SK-N-SH (cell line): ENCODE data around the gene PARP12.

ENCODE experiments used
- CHD2 ChIP-seq: fragments of 150-350 bp; IDR thresholded peaks from 2 replicates; pipeline ENCODE4 v1.6.1; 2018; ENCODE audit warnings: low read length; ENCODE audit not compliant: partially characterized antibody
- CTCF ChIP-seq: fragments of 200-600 bp; sonication (generic); IDR thresholded peaks from 2 replicates; pipeline ENCODE4 v1.6.1; 2017; ENCODE audit warnings: antibody characterized with exemption, mild to moderate bottlenecking, moderate library complexity
- EP300 ChIP-seq, 2 experiments: IDR thresholded peaks; 2 replicates each; pipeline versions ENCODE4 v1.4.0 to v1.6.1; 2012; ENCODE audit warnings: borderline replicate concordance in 1 of 2, low read depth in 1 of 2, low read length in 1 of 2
- FOXM1 ChIP-seq: IDR thresholded peaks from 2 replicates; pipeline ENCODE4 v1.4.0; 2012; ENCODE audit warnings: low read depth, mild to moderate bottlenecking
- JUND ChIP-seq: IDR thresholded peaks from 2 replicates; pipeline ENCODE4 v1.4.0; 2012
- NFIC ChIP-seq: IDR thresholded peaks from 2 replicates; pipeline ENCODE4 v1.4.0; 2012; ENCODE audit warnings: borderline replicate concordance
- POLR2AphosphoS5 ChIP-seq: IDR thresholded peaks from 2 replicates; pipeline ENCODE4 v1.6.1; 2012; ENCODE audit warnings: low read depth, low read length
- RFX5 ChIP-seq: IDR thresholded peaks from 2 replicates; pipeline ENCODE4 v1.6.1; 2012; ENCODE audit warnings: mild to moderate bottlenecking, improper control_type of control experiment, low read length
- SMC3 ChIP-seq: IDR thresholded peaks from 2 replicates; pipeline ENCODE4 v1.6.1; 2012; ENCODE audit warnings: low read depth, low read length, improper control_type of control experiment
- TAF1 ChIP-seq: IDR thresholded peaks from 2 replicates; pipeline ENCODE4 v1.6.1; 2012; ENCODE audit warnings: low read depth, mild to moderate bottlenecking, low read length, moderate library complexity, borderline replicate concordance
- TEAD4 ChIP-seq: IDR thresholded peaks from 2 replicates; pipeline ENCODE4 v1.4.0; 2012; ENCODE audit warnings: mild to moderate bottlenecking, borderline replicate concordance; ENCODE audit not compliant: insufficient read depth

DNA sequence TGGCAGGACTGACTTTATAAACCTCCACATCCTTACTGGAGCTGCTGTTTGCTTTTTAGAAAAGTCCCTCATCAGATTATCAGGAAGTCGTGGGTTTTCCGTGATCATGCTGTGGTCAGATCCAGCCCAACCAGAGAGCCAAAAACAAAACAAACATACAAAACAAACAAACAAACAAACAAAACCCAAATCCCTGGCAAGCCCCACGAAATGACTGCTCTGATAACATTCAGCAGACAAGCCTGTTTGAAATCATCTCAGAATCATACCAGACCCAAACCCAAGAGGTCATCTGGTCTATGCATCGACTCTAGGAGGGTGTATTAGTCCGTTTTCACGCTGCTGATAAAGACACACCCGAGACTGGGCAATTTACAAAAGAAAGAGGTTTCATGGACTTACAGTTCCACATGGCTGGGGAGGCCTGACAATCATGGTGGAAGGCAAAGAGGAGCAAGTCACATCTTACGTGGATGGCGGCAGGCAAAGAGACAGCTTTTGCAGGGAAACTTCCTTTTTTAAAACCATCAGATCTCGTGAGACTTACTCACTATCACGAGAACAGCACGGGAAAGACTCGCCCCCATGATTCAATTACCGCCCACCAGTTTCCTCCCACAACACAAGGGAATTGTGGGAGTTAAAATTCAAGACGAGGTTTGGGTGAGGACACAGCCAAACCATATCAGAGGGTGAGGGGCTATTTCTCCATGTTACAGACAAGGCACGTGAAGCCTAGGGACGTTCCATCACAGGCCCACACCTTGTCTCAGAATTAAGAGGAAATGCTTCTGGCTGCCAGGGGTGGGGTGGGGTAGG, 85.7 kb downstream of the PARP12 start:
- TF ChIP-seq RFX5 (no peak), CTCF (no peak), TAF1 (no peak), TEAD4 (no peak), SMC3 (no peak), POLR2AphosphoS5 (no peak), FOXM1 (no peak), NFIC (no peak), JUND (no peak), EP300 (IDR thresholded peaks at IDR 0.05; ENCODE audit: borderline replicate concordance in 1 of 2, low read depth in 1 of 2, low read length in 1 of 2) (no peak), CHD2 (no peak)
